Natural killer cell treated with Interleukin-12 subunit alpha and Interleukin-12 subunit beta and Interleukin-15 and Interleukin-18, amount 100 ng/mL, for 72 hours (primary cell): ENCODE measurements around the gene NINL. TPM values are rescaled to one million over a fixed set of nuclear protein-coding genes. Genes with fewer than 3 reads are reported as not detected.
"Not testable (repeated sequence)": the region's sequence is repeated elsewhere in the genome, so short reads cannot be mapped to it uniquely, and the experiment has no call there.

ENCODE experiments used
- ATAC-seq, 2 donors: fragments of 150-1000 bp; cut with Tn5 transposase in 1 of 2; sonication (Bioruptor Pico), chemical (Tn5 transposase) in 1 of 2; 2 replicates each; pipeline ENCODE4 v1.10.0; 2021
- DNase-seq: peaks from one replicate; pipeline ENCODE4 v3.0.0; 2022; ENCODE audit warnings: low spot score
- H3K27ac Mint-ChIP-seq, 2 donors: 1 replicate in 1 of 2; 2 replicates in 1 of 2; pipeline ENCODE4 v1.8.0; 2022; ENCODE audit warnings: mixed read lengths in 2 of 2, mild to moderate bottlenecking in 1 of 2, moderate library complexity in 1 of 2
- H3K27me3 Mint-ChIP-seq, 2 donors: 1 replicate in 1 of 2; 2 replicates in 1 of 2; pipeline ENCODE4 v1.8.0; 2022; ENCODE audit warnings: mixed read lengths in 2 of 2
- H3K36me3 Mint-ChIP-seq: one replicate; pipeline ENCODE4 v1.8.0; 2022; ENCODE audit warnings: mixed read lengths
- H3K4me1 Mint-ChIP-seq, 2 donors: 1 replicate in 1 of 2; 2 replicates in 1 of 2; pipeline ENCODE4 v1.8.0; 2022; ENCODE audit warnings: low read depth in 2 of 2, mixed read lengths in 2 of 2, mild to moderate bottlenecking in 1 of 2
- H3K4me3 Mint-ChIP-seq: one replicate; pipeline ENCODE4 v1.8.0; 2022; ENCODE audit warnings: mixed read lengths
- H3K9me3 Mint-ChIP-seq: 2 replicates; pipeline ENCODE4 v1.8.0; 2022; ENCODE audit warnings: mixed read lengths
- total RNA-seq, 2 donors: library from RNA; stranded (reverse); gene quantifications; one replicate each; pipeline ENCODE4 v1.2.3, GENCODE V29; 2022

NINL gene
- total RNA-seq, 2 donors from 2014 or later = 1.4 to 1.6 TPM

DNA sequence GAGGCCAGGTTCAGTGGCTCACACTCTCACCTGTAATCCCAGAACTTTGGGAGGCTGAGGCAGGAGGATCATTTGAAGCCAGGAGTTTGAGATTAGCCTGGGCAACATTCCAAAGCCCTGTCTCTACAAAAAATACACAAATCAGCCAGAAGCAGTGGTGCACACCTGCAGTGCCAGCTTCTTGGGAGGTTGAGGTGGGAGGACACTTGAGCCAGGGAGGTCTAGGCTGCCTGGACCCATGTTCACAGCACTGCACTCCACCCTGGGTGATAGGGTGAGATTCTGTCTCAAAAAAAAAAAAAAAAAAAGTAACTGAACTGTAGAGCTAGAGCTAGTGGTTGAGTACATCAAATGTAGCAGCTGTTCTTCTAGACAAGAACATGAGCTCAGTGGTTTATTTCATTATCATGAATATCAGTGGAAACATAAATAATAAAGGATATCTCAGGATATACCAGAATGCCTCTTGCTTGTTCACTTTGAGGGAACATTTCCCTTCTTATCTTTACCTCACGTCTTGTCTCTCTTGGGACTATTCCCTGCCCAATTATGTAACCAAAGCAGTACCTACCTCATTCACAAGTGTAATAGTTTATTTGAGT is 20.9 kb upstream of the NINL start:
- Mint-ChIP-seq H3K36me3 (no peaks in the 10 kb centered on the region), H3K4me1 (peaks cover 2 to 6% of the 10 kb centered on the region in 2 donors), H3K27ac (no peak overlapping the region), H3K27me3 (peaks cover 2 to 7% of the 10 kb centered on the region in 2 donors), H3K4me3 (no peak overlapping the region), H3K9me3 (no peaks in the 10 kb centered on the region)
- no peak for DNase-seq
- ATAC-seq = no peak

DNA sequence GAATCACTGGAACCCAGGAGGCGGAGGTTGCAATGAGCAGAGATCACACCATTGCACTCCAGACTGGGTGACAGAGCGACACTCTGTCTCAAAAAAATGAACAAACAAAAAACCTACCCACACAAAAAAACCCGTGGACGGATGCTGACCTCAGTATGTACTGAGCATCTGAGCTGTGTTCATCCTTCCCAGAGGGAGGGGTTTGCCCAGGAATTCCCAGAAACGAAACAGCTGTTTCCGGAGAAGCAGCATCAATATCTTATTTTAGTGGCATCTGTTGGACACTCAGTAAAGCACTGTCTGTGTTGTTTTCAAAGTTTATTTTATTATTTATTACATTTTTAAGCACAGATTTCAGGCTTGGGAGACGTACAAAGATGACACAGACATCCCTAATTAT is 19.8 kb upstream of the NINL start:
- DNase-seq (no peak), ATAC-seq (no peak)
- no peaks in the 10 kb centered on the region for H3K9me3 Mint-ChIP-seq
- H3K4me1 Mint-ChIP-seq = peaks cover 2 to 6% of the 10 kb centered on the region in 2 donors
- peaks cover 4 to 10% of the 10 kb centered on the region in 2 donors for H3K27me3 Mint-ChIP-seq
- no peaks in the 10 kb centered on the region for H3K36me3 Mint-ChIP-seq
- H3K27ac Mint-ChIP-seq = no peak overlapping the region
- H3K4me3 Mint-ChIP-seq = no peak overlapping the region

GRCh38 chr20:25604611-25605010 is 19.3 kb upstream of the NINL start:
- no peaks in the 10 kb centered on the region for H3K9me3 Mint-ChIP-seq
- H3K27me3 Mint-ChIP-seq = peaks cover 4 to 10% of the 10 kb centered on the region in 2 donors
- DNase-seq = no peak
- no peak overlapping the region for H3K27ac Mint-ChIP-seq
- H3K36me3 Mint-ChIP-seq = no peaks in the 10 kb centered on the region
- peaks cover under 1 to 6% of the 10 kb centered on the region in 2 donors for H3K4me1 Mint-ChIP-seq
- ATAC-seq = no peak
- no peak overlapping the region for H3K4me3 Mint-ChIP-seq

DNA sequence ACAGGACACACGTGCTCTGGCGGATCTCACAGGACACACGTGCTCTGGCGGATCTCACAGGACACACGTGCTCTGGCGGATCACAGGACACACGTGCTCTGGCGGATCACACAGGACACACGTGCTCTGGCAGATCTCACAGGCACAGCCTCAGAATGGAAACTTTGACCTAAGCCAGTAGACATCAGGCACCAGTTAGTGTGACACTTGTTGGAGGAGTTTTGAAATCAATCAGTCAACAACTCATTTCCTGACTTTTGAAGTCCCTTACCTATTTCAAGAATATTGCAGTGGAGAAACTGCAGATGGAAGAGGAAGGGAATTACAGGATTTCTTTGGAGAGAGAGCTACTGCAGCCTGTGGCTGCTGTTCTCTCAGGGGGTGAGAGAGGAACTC is 17.6 kb upstream of the NINL start:
- not testable (repeated sequence) for H3K27me3 Mint-ChIP-seq, H3K36me3 Mint-ChIP-seq, H3K9me3 Mint-ChIP-seq, ATAC-seq, DNase-seq, H3K4me1 Mint-ChIP-seq, H3K27ac Mint-ChIP-seq, H3K4me3 Mint-ChIP-seq

- not testable (repeated sequence) for H3K36me3 Mint-ChIP-seq, H3K4me1 Mint-ChIP-seq, DNase-seq, H3K27me3 Mint-ChIP-seq, ATAC-seq, H3K27ac Mint-ChIP-seq, H3K4me3 Mint-ChIP-seq, H3K9me3 Mint-ChIP-seq
These were observed 17.0 kb upstream of the NINL start for GRCh38 chr20:25602191-25602913.

GRCh38 chr20:25601659-25602058 is 16.3 kb upstream of the NINL start:
- ATAC-seq (peak in 1 of 2 donors; percentile 6), DNase-seq (no peak)
- Mint-ChIP-seq H3K9me3 (no peaks in the 10 kb centered on the region), H3K36me3 (no peaks in the 10 kb centered on the region), H3K27me3 (peaks cover 6 to 10% of the 10 kb centered on the region in 2 donors), H3K27ac (no peak overlapping the region), H3K4me3 (no peak overlapping the region), H3K4me1 (peaks cover 0 to 6% of the 10 kb centered on the region in 2 donors)

GRCh38 chr20:25600632-25601031 is 15.3 kb upstream of the NINL start:
- DNase-seq (no peak), ATAC-seq (no peak)
- H3K4me3 Mint-ChIP-seq = no peak overlapping the region
- no peak overlapping the region for H3K27ac Mint-ChIP-seq
- peaks cover 10% of the 10 kb centered on the region in 2 donors for H3K27me3 Mint-ChIP-seq
- no peaks in the 10 kb centered on the region for H3K36me3 Mint-ChIP-seq
- peaks cover 0 to 6% of the 10 kb centered on the region in 2 donors for H3K4me1 Mint-ChIP-seq
- H3K9me3 Mint-ChIP-seq = no peaks in the 10 kb centered on the region

DNA sequence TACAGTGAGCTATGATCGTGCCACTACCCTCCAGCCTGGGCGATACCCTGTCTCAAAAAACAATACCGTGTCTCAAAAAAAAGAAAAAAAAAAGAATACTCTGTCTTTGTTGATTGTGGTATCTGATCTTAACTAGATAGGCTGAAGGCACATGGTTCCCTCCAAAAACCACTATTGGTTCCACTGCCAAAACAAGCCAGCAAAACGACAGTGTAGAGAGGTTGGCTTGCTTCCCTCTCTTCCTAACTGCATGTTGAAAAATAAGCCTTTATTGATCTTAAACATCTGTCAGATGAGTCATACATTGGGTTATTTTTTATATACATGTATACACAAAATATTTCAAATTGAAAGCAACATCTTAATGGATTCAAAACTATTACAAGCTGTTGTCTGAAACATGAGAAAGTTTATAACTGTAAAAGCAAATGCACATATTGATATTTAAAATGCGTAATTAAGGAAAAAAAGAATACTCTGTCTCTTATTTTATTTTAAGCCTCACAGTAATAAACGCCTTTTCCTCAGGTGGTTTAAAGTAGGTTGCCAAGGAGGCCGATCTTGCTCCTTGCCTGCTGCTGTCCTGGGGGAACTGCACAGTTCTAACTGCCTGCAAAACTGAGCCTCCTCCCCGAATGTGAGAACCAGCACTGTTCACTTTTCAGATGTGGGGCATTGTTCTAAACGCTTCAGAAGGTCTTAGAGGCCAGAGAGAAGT is 7.0 kb upstream of the NINL start:
- H3K9me3 Mint-ChIP-seq = no peaks in the 10 kb centered on the region
- no peak for DNase-seq
- no peak for ATAC-seq
- H3K4me1 Mint-ChIP-seq = no peaks in the 10 kb centered on the region
- no peak overlapping the region for H3K27ac Mint-ChIP-seq
- H3K27me3 Mint-ChIP-seq = peaks cover 0 to 9% of the 10 kb centered on the region in 2 donors
- H3K4me3 Mint-ChIP-seq = no peak overlapping the region
- no peaks in the 10 kb centered on the region for H3K36me3 Mint-ChIP-seq

GRCh38 chr20:25590778-25591177 is 5.4 kb upstream of the NINL start:
- not testable (repeated sequence) for H3K4me3 Mint-ChIP-seq, ATAC-seq, H3K36me3 Mint-ChIP-seq, H3K27ac Mint-ChIP-seq, H3K9me3 Mint-ChIP-seq, H3K4me1 Mint-ChIP-seq, H3K27me3 Mint-ChIP-seq, DNase-seq

DNA sequence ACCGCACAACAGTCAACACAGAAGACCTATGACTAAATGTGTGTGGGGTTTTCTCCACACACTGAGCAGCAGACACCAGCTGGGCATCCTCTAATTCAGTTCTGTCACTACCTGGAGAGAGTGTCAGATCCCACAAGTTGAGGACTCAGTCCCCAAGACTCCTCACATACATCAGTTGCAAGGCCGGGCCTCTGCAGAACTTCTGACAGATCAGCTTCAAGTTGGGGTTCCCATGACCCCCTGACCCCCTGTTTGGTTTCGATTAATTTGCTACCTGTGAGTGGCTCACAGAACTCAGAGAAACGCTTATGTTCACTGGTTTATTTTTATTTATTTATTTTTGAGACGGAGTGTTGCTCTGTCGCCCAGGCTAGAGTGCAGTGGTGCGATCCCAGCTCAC is 3.2 kb upstream of the NINL start:
- Mint-ChIP-seq H3K27ac (no peak overlapping the region), H3K9me3 (no peaks in the 10 kb centered on the region), H3K4me1 (peaks cover 4 to 5% of the 10 kb centered on the region in 2 donors), H3K27me3 (peaks cover 3 to 9% of the 10 kb centered on the region in 2 donors), H3K36me3 (no peaks in the 10 kb centered on the region), H3K4me3 (no peak overlapping the region)
- no peak for DNase-seq
- no peak for ATAC-seq

GRCh38 chr20:25587536-25587935 is 2.2 kb upstream of the NINL start:
- DNase-seq (no peak), ATAC-seq (no peak)
- peaks cover 4 to 5% of the 10 kb centered on the region in 2 donors for H3K4me1 Mint-ChIP-seq
- H3K36me3 Mint-ChIP-seq = no peaks in the 10 kb centered on the region
- H3K4me3 Mint-ChIP-seq = no peak overlapping the region
- H3K27me3 Mint-ChIP-seq = peaks cover 12 to 13% of the 10 kb centered on the region in 2 donors
- no peak overlapping the region for H3K27ac Mint-ChIP-seq
- H3K9me3 Mint-ChIP-seq = no peaks in the 10 kb centered on the region

DNA sequence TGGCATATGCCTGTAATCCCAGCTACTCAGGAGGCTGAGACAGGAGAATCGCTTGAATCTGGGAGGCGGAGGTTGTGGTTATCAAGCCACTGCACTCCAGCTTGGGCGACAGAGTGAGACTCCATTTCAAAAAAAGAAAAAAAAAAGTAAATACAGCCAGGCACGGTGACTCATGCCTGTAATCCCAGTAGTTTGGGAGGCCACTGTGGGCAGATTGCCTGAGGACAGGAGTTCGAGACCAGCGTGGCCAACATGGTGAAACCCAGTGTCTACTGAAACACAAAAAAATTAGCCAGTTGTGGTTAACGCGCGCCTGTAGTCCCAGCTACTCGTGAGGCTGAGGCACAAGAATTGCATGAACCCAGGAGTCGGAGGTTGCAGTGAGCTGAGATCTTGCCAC is 1.5 kb upstream of the NINL start:
- no peak overlapping the region for H3K4me3 Mint-ChIP-seq
- no peaks in the 10 kb centered on the region for H3K36me3 Mint-ChIP-seq
- peaks cover 13 to 16% of the 10 kb centered on the region in 2 donors for H3K27me3 Mint-ChIP-seq
- ATAC-seq (no peak), DNase-seq (no peak)
- H3K4me1 Mint-ChIP-seq = peaks cover 4 to 5% of the 10 kb centered on the region in 2 donors
- H3K27ac Mint-ChIP-seq = no peak overlapping the region
- no peaks in the 10 kb centered on the region for H3K9me3 Mint-ChIP-seq

DNA sequence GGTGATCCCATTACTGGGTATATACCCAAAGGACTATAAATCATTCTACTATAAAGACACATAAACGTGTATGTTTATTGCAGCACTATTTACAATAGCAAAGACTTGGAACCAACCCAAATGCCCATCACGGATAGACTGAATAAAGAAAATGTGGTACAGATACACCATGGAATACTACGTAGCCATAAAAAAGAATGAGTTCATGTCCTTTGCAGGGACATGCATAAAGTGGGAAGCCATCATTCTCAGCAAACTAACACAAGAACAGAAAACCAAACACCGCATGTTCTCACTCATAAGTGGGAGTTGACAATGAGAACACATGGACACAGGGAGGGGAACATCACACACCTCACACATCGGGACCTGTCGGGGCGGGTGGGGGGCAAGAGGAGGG is 1.7 kb downstream of the NINL start:
- not testable (repeated sequence) for H3K4me1 Mint-ChIP-seq, ATAC-seq, DNase-seq, H3K36me3 Mint-ChIP-seq, H3K9me3 Mint-ChIP-seq, H3K27ac Mint-ChIP-seq
- Mint-ChIP-seq H3K27me3 (peaks cover 15 to 16% of the 10 kb centered on the region in 2 donors), H3K4me3 (peak overlapping the region; percentile 62)

DNA sequence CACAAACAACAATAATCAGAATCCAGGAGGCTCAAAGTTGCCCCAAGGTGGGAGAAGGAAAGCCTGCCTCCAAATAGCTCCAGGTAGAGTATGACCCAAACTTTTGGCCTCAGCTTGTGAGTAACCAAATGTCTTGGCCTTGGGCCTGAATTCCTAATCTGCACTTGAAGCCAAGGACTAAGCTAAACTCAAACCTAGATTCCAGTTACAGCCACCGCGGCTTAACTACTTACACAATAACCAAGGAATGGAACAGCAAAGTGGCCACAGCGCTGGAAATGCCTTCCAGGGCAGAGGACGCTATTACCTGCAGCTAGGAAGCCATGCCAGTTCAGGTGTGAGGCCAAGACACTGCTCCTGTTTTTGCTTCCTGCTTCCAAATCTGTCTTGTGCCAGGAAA is 4.6 kb downstream of the NINL start:
- Mint-ChIP-seq H3K4me3 (no peak overlapping the region), H3K36me3 (no peaks in the 10 kb centered on the region)
- ATAC-seq = no peak

More for the DNA sequence above, 4.6 kb downstream of the NINL start:
- H3K27me3 Mint-ChIP-seq = peaks cover 16 to 18% of the 10 kb centered on the region in 2 donors
- DNase-seq = no peak
- no peak overlapping the region for H3K27ac Mint-ChIP-seq
- H3K4me1 Mint-ChIP-seq = peaks cover 5 to 6% of the 10 kb centered on the region in 2 donors
- H3K9me3 Mint-ChIP-seq = no peaks in the 10 kb centered on the region
